Kidney glomerular epithelial cell (primary cell): ENCODE measurements around the gene HOXA3.
A peak's percentile ranks its signal among the peaks of the same experiment; 100 is the strongest.

Source experiments
- DNase-seq: peaks from one replicate; lab custom pipeline; 2025; lab: John Stamatoyannopoulos, UW

The HOXA3 gene

GRCh38 chr7:27091105-27091504 lies 61.3 kb downstream of the HOXA3 start:
- no peak for DNase-seq

GRCh38 chr7:27088002-27088922 lies 64.1 kb downstream of the HOXA3 start:
- no peak for DNase-seq

GRCh38 chr7:27083646-27084045 lies 68.7 kb downstream of the HOXA3 start:
- no peak for DNase-seq

GRCh38 chr7:27082171-27082570 lies 70.2 kb downstream of the HOXA3 start:
- DNase-seq: peak; percentile 52

GRCh38 chr7:27080844-27081436 lies 71.4 kb downstream of the HOXA3 start:
- DNase-seq: peak; percentile 29

GRCh38 chr7:27079234-27079975 lies 73.0 kb downstream of the HOXA3 start:
- DNase-seq: no peak

- no peak for DNase-seq
Observed at GRCh38 chr7:27078616-27079233, 73.7 kb downstream of the HOXA3 start.

- DNase-seq: no peak
Observed at GRCh38 chr7:27073076-27073475, 79.3 kb downstream of the HOXA3 start.

GRCh38 chr7:27071622-27072390 lies 80.6 kb downstream of the HOXA3 start:
- no peak for DNase-seq

- DNase-seq: no peak
Observed at GRCh38 chr7:27068259-27068658, 84.1 kb downstream of the HOXA3 start.

GRCh38 chr7:27066148-27066547 lies 86.2 kb downstream of the HOXA3 start:
- DNase-seq: peak; percentile 79

- no peak for DNase-seq
Observed at GRCh38 chr7:27065709-27066108, 86.7 kb downstream of the HOXA3 start.

- no peak for DNase-seq
Observed at GRCh38 chr7:27064661-27065060, 87.7 kb downstream of the HOXA3 start.

- DNase-seq: peak; percentile 45
Observed at GRCh38 chr7:27064159-27064558, 88.2 kb downstream of the HOXA3 start.

GRCh38 chr7:27062946-27063345 lies 89.4 kb downstream of the HOXA3 start:
- no peak for DNase-seq
